GM18907 (cell line): Measurements from ENCODE around the gene UBXN10.
"Not testable (repeated sequence)": the region's sequence is repeated elsewhere in the genome, so short reads cannot be mapped to it uniquely, and the experiment has no call there.

ENCODE experiments used
- ATAC-seq: cut with Tn5 transposase; IDR thresholded peaks from one replicate; pipeline ENCODE4 v1.9.1; 2021; ENCODE audit warnings: mild to moderate bottlenecking, moderate library complexity; ENCODE audit not compliant: unreplicated experiment

UBXN10 gene

GRCh38 chr1:20199403-20199802, 13.5 kb downstream of the UBXN10 start:
- ATAC-seq = no peak

- no peak for ATAC-seq
These were observed 13.9 kb downstream of the UBXN10 start for GRCh38 chr1:20199840-20200239.

- no peak for ATAC-seq
These were observed 15.1 kb downstream of the UBXN10 start for GRCh38 chr1:20200966-20201365.

GRCh38 chr1:20202166-20202565, 16.3 kb downstream of the UBXN10 start:
- no peak for ATAC-seq

- no peak for ATAC-seq
These were observed 21.6 kb downstream of the UBXN10 start for GRCh38 chr1:20207546-20207945.

- no peak for ATAC-seq
These were observed 23.6 kb downstream of the UBXN10 start for GRCh38 chr1:20209471-20209870.

- no peak for ATAC-seq
These were observed 25.0 kb downstream of the UBXN10 start for GRCh38 chr1:20210736-20211460.

GRCh38 chr1:20211511-20211931, 25.6 kb downstream of the UBXN10 start:
- no peak for ATAC-seq

- no peak for ATAC-seq
These were observed 26.3 kb downstream of the UBXN10 start for GRCh38 chr1:20212085-20212684.

- ATAC-seq = no peak
These were observed 26.9 kb downstream of the UBXN10 start for GRCh38 chr1:20212685-20213331.

- ATAC-seq = no peak
These were observed 29.8 kb downstream of the UBXN10 start for GRCh38 chr1:20215716-20216115.

GRCh38 chr1:20216574-20216973, 30.7 kb downstream of the UBXN10 start:
- no peak for ATAC-seq

GRCh38 chr1:20219053-20219452, 33.2 kb downstream of the UBXN10 start:
- not testable (repeated sequence) for ATAC-seq

- ATAC-seq = no peak
These were observed 34.1 kb downstream of the UBXN10 start for GRCh38 chr1:20220036-20220435.

- no peak for ATAC-seq
These were observed 37.2 kb downstream of the UBXN10 start for GRCh38 chr1:20223106-20223505.

- no peak for ATAC-seq
These were observed 37.9 kb downstream of the UBXN10 start for GRCh38 chr1:20223551-20224419.

- no peak for ATAC-seq
These were observed 38.6 kb downstream of the UBXN10 start for GRCh38 chr1:20224546-20224945.

- no peak for ATAC-seq
These were observed 41.8 kb downstream of the UBXN10 start for GRCh38 chr1:20227704-20228103.

GRCh38 chr1:20228314-20228825, 42.5 kb downstream of the UBXN10 start:
- no peak for ATAC-seq

GRCh38 chr1:20229171-20229570, 43.3 kb downstream of the UBXN10 start:
- ATAC-seq = no peak

- not testable (repeated sequence) for ATAC-seq
These were observed 46.7 kb downstream of the UBXN10 start for GRCh38 chr1:20232564-20232963.
